ENCODE data around the gene ACLY. TPM values are rescaled to one million over a fixed set of nuclear protein-coding genes. Genes with fewer than 3 reads are reported as not detected.

ACLY gene
- total and polyA plus RNA-seq, 10 of the 15 experiments (the other 5 are each of a cell fraction or from before 2014, with no cell fraction given) = 32.6 to 224 (median 114) TPM

DNA sequence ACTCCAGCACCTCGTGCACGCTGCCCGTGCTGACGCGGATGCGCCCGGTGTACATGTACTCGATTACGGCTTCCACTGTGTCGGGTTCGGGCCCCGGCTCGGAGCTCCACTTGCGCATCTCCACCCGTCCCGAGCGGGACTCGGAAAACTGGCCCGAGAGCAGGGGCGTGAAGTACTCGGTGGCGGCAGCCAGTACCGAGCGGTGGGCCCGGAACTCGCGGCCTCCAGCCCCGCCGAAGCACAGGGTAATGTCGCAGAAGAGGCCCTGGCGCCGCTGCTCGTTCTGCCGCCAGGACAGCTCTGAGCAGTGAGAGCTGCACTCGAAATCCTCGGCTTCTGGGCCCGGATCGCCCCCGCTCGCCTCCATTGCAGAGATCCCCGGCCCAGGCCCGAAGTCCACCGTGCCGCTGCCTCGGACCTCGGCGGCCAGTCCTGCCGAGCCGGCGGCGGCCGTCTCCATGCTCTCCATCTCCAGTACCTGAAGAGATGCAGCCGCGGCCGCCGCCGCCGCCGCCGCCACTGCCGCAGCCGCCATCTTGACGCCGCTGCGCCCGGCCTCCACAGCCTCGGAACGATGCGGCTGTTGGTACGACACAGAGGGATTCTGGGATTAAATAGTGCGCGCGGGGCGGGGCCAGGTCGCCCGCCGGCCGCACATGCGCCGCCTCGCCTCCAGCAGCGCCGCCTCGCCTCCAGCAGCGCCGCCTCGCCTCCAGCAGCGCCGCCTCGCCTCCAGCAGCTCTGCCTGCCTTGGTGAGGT is 53.7 kb downstream of the ACLY start, which contains the start of gene KLHL11:
KLHL11 (minus strand) TSS at position 588 of the 760 bp plus-strand sequence; CDS start at position 535, 53 bp downstream.
- peak; percentile 96 for ATAC-seq
- Histone ChIP-seq H3K27ac (ENCODE audit: control insufficient read depth, insufficient read depth) (peak within 1 kb of the TSS; percentile 74), H3K79me2 (ENCODE audit: control insufficient read depth, insufficient read depth, low read length) (peaks cover 39% of the 10 kb centered on the region), H2AFZ (ENCODE audit: control insufficient read depth, low read depth, low read length) (peak within 1 kb of the TSS; percentile 92), H3K9me3 (replicated peaks; ENCODE audit: control insufficient read depth, insufficient read depth, low read length) (no peaks in the 10 kb centered on the region), H3K4me2 (ENCODE audit: control insufficient read depth, insufficient read depth) (peak within 1 kb of the TSS; percentile 85), H3K9ac (ENCODE audit: control insufficient read depth, insufficient read depth, low read length) (peak within 1 kb of the TSS; percentile 90), H3K36me3 (ENCODE audit: control insufficient read depth in 2 of 2, insufficient read depth in 2 of 2, low read length in 1 of 2) (peaks cover 3 to 17% of the 10 kb centered on the region in 2 experiments), H3K4me3 (peak within 1 kb of the TSS; percentile 74), H4K20me1 (ENCODE audit: control insufficient read depth, insufficient read depth) (no peaks in the 10 kb centered on the region; the same call in 1 of the 2 replicates), H3K27me3 (replicated peaks in 1 of 2; ENCODE audit: control insufficient read depth in 2 of 2, insufficient read depth in 2 of 2, low read length in 1 of 2) (no peaks in the 10 kb centered on the region), H3K4me1 (ENCODE audit: control insufficient read depth, insufficient read depth, low read length) (peaks cover 7% of the 10 kb centered on the region; the same call in 1 of the 2 replicates)
- intact Hi-C loops (cut with micrococcal nuclease; ENCODE audit: unreplicated experiment) = no loop called here
- CTCF ChIA-PET = interaction anchor here (0.7 to 3.9 kb wide), 5 partner anchors 13 to 161 kb away, joined by 3 to 18 read pairs (median 4); partner anchors contain the start of gene P3H4
- RAD21 ChIA-PET (ENCODE audit: unreplicated experiment) = interaction anchor here (0.6 to 2.7 kb wide), 7 partner anchors 13 to 329 kb away, joined by 3 to 15 read pairs (median 4); partner anchors contain the start of genes EIF1, GHDC, ODAD4 and P3H4
- no TSS peak for BruUV-seq (replicated peaks)
- FAIRE-seq = peak; percentile 75
- POLR2A ChIA-PET = interaction anchor here (0.6 to 3.4 kb wide), 8 partner anchors 10 to 186 kb away, joined by 3 to 15 read pairs (median 3); partner anchors contain the start of gene EIF1
- SMC1A ChIA-PET (ENCODE audit: uncharacterized antibody, unreplicated experiment) = interaction anchor here (0.6 to 3.9 kb wide), 3 partner anchors 15 to 102 kb away, joined by 3 to 33 read pairs (median 3); partner anchors contain the start of gene CNP
- peak; percentile 45 for DNase-seq (ENCODE audit: low read depth, low spot score)
- WGBS (ENCODE audit: insufficient coverage, insufficient replicate concordance, low lambda C conversion rate, missing lambda C conversion rate) = 2% methylated on average over 83 of the region's 90 CpGs
- in situ Hi-C loops (cut with MboI) = no loop called here
- no peak for TF ChIP-seq MTA3 (IDR thresholded peaks at IDR 0.05; ENCODE audit: borderline replicate concordance, low read length)
- TF ChIP-seq, protein P1, sequence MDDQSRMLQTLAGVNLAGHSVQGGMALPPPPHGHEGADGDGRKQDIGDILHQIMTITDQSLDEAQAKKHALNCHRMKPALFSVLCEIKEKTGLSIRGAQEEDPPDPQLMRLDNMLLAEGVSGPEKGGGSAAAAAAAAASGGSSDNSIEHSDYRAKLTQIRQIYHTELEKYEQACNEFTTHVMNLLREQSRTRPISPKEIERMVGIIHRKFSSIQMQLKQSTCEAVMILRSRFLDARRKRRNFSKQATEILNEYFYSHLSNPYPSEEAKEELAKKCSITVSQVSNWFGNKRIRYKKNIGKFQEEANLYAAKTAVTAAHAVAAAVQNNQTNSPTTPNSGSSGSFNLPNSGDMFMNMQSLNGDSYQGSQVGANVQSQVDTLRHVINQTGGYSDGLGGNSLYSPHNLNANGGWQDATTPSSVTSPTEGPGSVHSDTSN (IDR thresholded peaks at IDR 0.05; ENCODE audit: insufficient replicate concordance, low read depth, low read length) = peak; percentile 6
- TF ChIP-seq JUND (IDR thresholded peaks at IDR 0.05; ENCODE audit: low read depth, low read length) = no peak
- peak; percentile 70; the same call in 1 of the 2 replicates for TF ChIP-seq CREB1 (IDR thresholded peaks at IDR 0.05; ENCODE audit: low read depth)
- TF ChIP-seq, protein P2, sequence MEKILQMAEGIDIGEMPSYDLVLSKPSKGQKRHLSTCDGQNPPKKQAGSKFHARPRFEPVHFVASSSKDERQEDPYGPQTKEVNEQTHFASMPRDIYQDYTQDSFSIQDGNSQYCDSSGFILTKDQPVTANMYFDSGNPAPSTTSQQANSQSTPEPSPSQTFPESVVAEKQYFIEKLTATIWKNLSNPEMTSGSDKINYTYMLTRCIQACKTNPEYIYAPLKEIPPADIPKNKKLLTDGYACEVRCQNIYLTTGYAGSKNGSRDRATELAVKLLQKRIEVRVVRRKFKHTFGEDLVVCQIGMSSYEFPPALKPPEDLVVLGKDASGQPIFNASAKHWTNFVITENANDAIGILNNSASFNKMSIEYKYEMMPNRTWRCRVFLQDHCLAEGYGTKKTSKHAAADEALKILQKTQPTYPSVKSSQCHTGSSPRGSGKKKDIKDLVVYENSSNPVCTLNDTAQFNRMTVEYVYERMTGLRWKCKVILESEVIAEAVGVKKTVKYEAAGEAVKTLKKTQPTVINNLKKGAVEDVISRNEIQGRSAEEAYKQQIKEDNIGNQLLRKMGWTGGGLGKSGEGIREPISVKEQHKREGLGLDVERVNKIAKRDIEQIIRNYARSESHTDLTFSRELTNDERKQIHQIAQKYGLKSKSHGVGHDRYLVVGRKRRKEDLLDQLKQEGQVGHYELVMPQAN (conservative IDR thresholded peaks at IDR 0.05) = peak; percentile 81
- 0 out of 2 replicates have a peak, but pooled peaks have one; percentile 54 for TF ChIP-seq HDGF (IDR thresholded peaks at IDR 0.05)
- TF ChIP-seq RFX5 (IDR thresholded peaks at IDR 0.05; ENCODE audit: low read depth, low read length) = peak; percentile 27; the same call in 1 of the 2 replicates
- 0 out of 2 replicates have a peak, but pooled peaks have one; percentile 74 for TF ChIP-seq ZNF207 (IDR thresholded peaks at IDR 0.05; ENCODE audit: borderline replicate concordance)
- 0 out of 2 replicates have a peak, but pooled peaks have one; percentile 20 for TF ChIP-seq NR2C1 (IDR thresholded peaks at IDR 0.05)
- 0 out of 2 replicates have a peak, but pooled peaks have one; percentile 15 for TF ChIP-seq CREM (IDR thresholded peaks at IDR 0.05; ENCODE audit: low read depth)
- TF ChIP-seq, protein P3, sequence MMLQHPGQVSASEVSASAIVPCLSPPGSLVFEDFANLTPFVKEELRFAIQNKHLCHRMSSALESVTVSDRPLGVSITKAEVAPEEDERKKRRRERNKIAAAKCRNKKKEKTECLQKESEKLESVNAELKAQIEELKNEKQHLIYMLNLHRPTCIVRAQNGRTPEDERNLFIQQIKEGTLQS (IDR thresholded peaks at IDR 0.05; ENCODE audit: borderline replicate concordance, extremely low read depth, low read depth, low read length) = no peak
- 0 out of 2 replicates have a peak, but pooled peaks have one; percentile 25 for TF ChIP-seq TBL1XR1 (IDR thresholded peaks at IDR 0.05; ENCODE audit: low read depth, low read length)
- no peak for TF ChIP-seq NFYA (IDR thresholded peaks at IDR 0.05; ENCODE audit: borderline replicate concordance, low read depth, low read length)
- TF ChIP-seq SIX5 (IDR thresholded peaks at IDR 0.05; ENCODE audit: low read depth, low read length, severe bottlenecking) = peak; percentile 4
- TF ChIP-seq IKZF1 (conservative IDR thresholded peaks at IDR 0.05) = peak; percentile 70
- TF ChIP-seq, protein P4, sequence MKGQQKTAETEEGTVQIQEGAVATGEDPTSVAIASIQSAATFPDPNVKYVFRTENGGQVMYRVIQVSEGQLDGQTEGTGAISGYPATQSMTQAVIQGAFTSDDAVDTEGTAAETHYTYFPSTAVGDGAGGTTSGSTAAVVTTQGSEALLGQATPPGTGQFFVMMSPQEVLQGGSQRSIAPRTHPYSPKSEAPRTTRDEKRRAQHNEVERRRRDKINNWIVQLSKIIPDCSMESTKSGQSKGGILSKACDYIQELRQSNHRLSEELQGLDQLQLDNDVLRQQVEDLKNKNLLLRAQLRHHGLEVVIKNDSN (IDR thresholded peaks at IDR 0.05; ENCODE audit: borderline replicate concordance, extremely low read length, insufficient read depth, low read depth, low read length) = no peak
- TF ChIP-seq BACH1 (IDR thresholded peaks at IDR 0.05; ENCODE audit: borderline replicate concordance) = peak; percentile 66
- 0 out of 2 replicates have a peak, but pooled peaks have one; percentile 44 for TF ChIP-seq SMAD5 (IDR thresholded peaks at IDR 0.05; ENCODE audit: low read depth)

Data from GM12878 (cell line).